Astrocyte (in vitro differentiated cells and primary cell): Measurements from ENCODE around the gene SERPINA5.

Experiments used
- EZH2 ChIP-seq: IDR thresholded peaks from 2 replicates; pipeline ENCODE4 v1.6.1; 2012; ENCODE audit warnings: mild to moderate bottlenecking, low read length, inconsistent platforms; ENCODE audit not compliant: insufficient read depth
- TF ChIP-seq, protein P1 (sequence below): IDR thresholded peaks from 2 replicates; pipeline ENCODE4 v1.5.1; 2011; ENCODE audit warnings: low read depth, mild to moderate bottlenecking, inconsistent platforms, low read length, moderate library complexity; ENCODE audit not compliant: insufficient read depth

DNA sequence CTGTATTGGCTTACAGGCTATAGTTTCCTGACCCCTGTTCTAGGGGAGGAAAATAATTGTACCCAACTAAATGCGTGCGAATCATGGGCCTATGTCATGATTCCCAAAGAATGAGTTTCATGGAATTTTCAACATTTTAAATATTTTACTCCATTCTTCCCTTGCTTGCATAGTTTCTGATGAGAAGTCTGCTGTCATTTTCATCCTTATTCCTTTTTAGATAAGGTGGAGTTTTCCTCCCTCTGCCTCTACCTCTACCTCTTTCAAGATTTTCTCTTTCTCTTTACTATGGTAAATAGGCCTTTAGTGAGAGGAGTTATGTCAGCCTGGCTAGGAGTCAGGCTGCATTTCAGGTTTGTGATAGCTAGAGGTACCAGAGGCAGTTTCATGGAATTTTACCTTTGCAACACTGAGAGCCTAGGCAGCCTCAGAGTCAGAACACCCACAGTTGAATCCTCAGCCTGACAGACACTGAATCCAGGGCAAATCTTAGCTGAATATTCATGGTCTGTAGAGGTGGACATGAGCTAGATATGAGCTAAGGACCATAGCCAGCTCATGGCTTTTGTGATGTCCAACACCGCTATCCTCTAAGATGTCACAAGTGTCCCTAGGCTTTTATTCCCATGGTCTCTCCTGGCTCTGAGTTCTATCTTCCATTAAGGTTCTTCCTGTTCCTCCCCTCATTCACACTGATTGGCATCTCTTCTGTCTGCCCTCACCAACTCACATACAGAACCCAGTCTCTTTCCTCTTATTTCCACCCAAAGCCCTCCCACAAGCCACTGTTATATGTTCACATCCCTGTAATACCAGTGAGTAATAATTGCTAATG is 37.0 kb downstream of the SERPINA5 start:
- TF ChIP-seq, protein P1, sequence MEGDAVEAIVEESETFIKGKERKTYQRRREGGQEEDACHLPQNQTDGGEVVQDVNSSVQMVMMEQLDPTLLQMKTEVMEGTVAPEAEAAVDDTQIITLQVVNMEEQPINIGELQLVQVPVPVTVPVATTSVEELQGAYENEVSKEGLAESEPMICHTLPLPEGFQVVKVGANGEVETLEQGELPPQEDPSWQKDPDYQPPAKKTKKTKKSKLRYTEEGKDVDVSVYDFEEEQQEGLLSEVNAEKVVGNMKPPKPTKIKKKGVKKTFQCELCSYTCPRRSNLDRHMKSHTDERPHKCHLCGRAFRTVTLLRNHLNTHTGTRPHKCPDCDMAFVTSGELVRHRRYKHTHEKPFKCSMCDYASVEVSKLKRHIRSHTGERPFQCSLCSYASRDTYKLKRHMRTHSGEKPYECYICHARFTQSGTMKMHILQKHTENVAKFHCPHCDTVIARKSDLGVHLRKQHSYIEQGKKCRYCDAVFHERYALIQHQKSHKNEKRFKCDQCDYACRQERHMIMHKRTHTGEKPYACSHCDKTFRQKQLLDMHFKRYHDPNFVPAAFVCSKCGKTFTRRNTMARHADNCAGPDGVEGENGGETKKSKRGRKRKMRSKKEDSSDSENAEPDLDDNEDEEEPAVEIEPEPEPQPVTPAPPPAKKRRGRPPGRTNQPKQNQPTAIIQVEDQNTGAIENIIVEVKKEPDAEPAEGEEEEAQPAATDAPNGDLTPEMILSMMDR: no peak
- TF ChIP-seq EZH2: no peak
